Astrocyte (in vitro differentiated cells and primary cell): ENCODE results near the gene PCYOX1L. TPM values are rescaled to one million over a fixed set of nuclear protein-coding genes. Genes with fewer than 3 reads are reported as not detected.

ENCODE experiments used
- DNase-seq: peaks from one replicate; pipeline ENCODE4 v3.0.0-alpha.2; 2010; ENCODE audit warnings: low read depth
- FAIRE-seq: peaks from 2 replicates; lab custom pipeline; 2011; peaks lifted over from hg19 to GRCh38; lab: Jason Lieb, UNC
- H2AFZ ChIP-seq: 2 replicates; pipeline ENCODE4 v1.6.0; 2012; ENCODE audit warnings: low read depth, low read length, inconsistent platforms
- H3K27ac ChIP-seq: 2 replicates; pipeline ENCODE4 v1.5.1; 2011; ENCODE audit warnings: low read depth, low read length, inconsistent platforms
- H3K27me3 ChIP-seq: 2 replicates; pipeline ENCODE4 v1.6.0; 2011; ENCODE audit warnings: low read length, inconsistent platforms; ENCODE audit not compliant: insufficient read depth
- H3K36me3 ChIP-seq: 2 replicates; pipeline ENCODE4 v1.5.1; 2011; ENCODE audit warnings: low read length, inconsistent platforms; ENCODE audit not compliant: insufficient read depth
- H3K4me1 ChIP-seq: 2 replicates; pipeline ENCODE4 v1.5.1; 2011; ENCODE audit warnings: low read length, inconsistent platforms; ENCODE audit not compliant: insufficient read depth
- H3K4me2 ChIP-seq: 2 replicates; pipeline ENCODE4 v1.6.0; 2012; ENCODE audit warnings: low read length, inconsistent platforms
- H3K4me3 ChIP-seq: 2 replicates; pipeline ENCODE4 v1.5.1; 2011; ENCODE audit warnings: low read depth, mild to moderate bottlenecking, low read length, inconsistent platforms; ENCODE audit not compliant: insufficient read depth
- H3K79me2 ChIP-seq: 2 replicates; pipeline ENCODE4 v1.6.0; 2012; ENCODE audit warnings: mild to moderate bottlenecking, low read length, inconsistent platforms; ENCODE audit not compliant: insufficient read depth
- H3K9ac ChIP-seq: 2 replicates; pipeline ENCODE4 v1.6.0; 2012; ENCODE audit warnings: mild to moderate bottlenecking, low read length, inconsistent platforms
- H3K9me3 ChIP-seq: 2 replicates; pipeline ENCODE4 v1.5.1; 2012; ENCODE audit warnings: low read depth, mild to moderate bottlenecking, low read length, inconsistent platforms; ENCODE audit not compliant: insufficient read depth
- H4K20me1 ChIP-seq: 2 replicates; pipeline ENCODE4 v1.6.0; 2012; ENCODE audit warnings: low read length, inconsistent platforms; ENCODE audit not compliant: insufficient read depth
- H3K27ac Mint-ChIP-seq: one replicate; pipeline ENCODE4 v1.8.0; 2021; ENCODE audit warnings: mild to moderate bottlenecking, mixed read lengths; ENCODE audit not compliant: unreplicated experiment
- H3K27me3 Mint-ChIP-seq: one replicate; pipeline ENCODE4 v1.8.0; 2021; ENCODE audit warnings: low read depth, mixed read lengths; ENCODE audit not compliant: unreplicated experiment
- H3K36me3 Mint-ChIP-seq: one replicate; pipeline ENCODE4 v1.8.0; 2021; ENCODE audit warnings: low read depth, mixed read lengths; ENCODE audit not compliant: unreplicated experiment
- H3K4me1 Mint-ChIP-seq: one replicate; pipeline ENCODE4 v1.8.0; 2021; ENCODE audit warnings: low read depth, mixed read lengths; ENCODE audit not compliant: unreplicated experiment
- H3K4me3 Mint-ChIP-seq: one replicate; pipeline ENCODE4 v1.8.0; 2021; ENCODE audit warnings: mild to moderate bottlenecking, moderate library complexity, mixed read lengths; ENCODE audit not compliant: unreplicated experiment
- H3K9me3 Mint-ChIP-seq: one replicate; pipeline ENCODE4 v1.8.0; 2021; ENCODE audit warnings: mild to moderate bottlenecking, mixed read lengths; ENCODE audit not compliant: unreplicated experiment
- EZH2 ChIP-seq: IDR thresholded peaks from 2 replicates; pipeline ENCODE4 v1.6.1; 2012; ENCODE audit warnings: mild to moderate bottlenecking, low read length, inconsistent platforms; ENCODE audit not compliant: insufficient read depth
- total RNA-seq: library from RNA; stranded (reverse); gene quantifications from 2 replicates; pipeline ENCODE4 v1.2.1, GENCODE V29; 2021
- TF ChIP-seq, protein P1 (sequence below): IDR thresholded peaks from 2 replicates; pipeline ENCODE4 v1.5.1; 2011; ENCODE audit warnings: low read depth, mild to moderate bottlenecking, inconsistent platforms, low read length, moderate library complexity; ENCODE audit not compliant: insufficient read depth

Gene PCYOX1L
- total RNA-seq, 1 donor from 2014 or later: 16.6 TPM

DNA sequence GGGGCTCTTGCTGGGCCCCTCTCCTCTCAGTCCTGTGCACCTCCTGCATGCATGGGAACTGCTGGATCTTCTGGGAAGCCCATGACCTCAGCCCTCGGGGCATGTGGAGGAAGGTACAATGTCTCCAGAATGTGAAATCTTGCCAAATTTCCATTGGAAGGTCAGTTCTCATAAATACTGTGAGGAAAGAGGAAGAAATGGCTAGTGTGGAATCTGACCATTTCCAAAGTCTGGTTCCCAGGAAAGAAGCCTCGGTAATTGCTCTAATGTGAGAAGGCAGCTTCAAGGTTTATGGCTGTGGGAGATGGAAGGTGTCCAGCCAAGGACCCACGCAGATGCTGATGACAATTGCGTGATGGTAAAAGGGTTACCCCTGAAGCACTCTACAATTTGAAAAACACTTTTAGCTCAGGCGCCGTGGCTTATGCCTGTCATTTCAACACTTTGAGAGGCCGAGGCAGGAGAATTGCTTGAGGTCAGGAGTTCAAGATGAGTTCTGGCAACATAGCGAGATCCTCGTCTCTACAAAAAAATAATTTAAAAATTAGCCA lies 29.3 kb downstream of the PCYOX1L start:
- Histone ChIP-seq H3K4me1 (peaks cover 16% of the 10 kb centered on the region), H2AFZ (no peak overlapping the region), H3K36me3 (no peaks in the 10 kb centered on the region), H3K9me3 (no peaks in the 10 kb centered on the region), H3K79me2 (no peaks in the 10 kb centered on the region), H3K27me3 (no peaks in the 10 kb centered on the region), H4K20me1 (no peaks in the 10 kb centered on the region), H3K4me2 (no peak overlapping the region), H3K9ac (no peak overlapping the region), H3K4me3 (no peak overlapping the region), H3K27ac (no peak overlapping the region)
- Mint-ChIP-seq H3K27me3 (no peaks in the 10 kb centered on the region), H3K4me3 (no peak overlapping the region), H3K9me3 (no peaks in the 10 kb centered on the region), H3K27ac (peak overlapping the region; percentile 89), H3K4me1 (peaks cover 50% of the 10 kb centered on the region), H3K36me3 (no peaks in the 10 kb centered on the region)
- TF ChIP-seq EZH2: no peak
- TF ChIP-seq, protein P1, sequence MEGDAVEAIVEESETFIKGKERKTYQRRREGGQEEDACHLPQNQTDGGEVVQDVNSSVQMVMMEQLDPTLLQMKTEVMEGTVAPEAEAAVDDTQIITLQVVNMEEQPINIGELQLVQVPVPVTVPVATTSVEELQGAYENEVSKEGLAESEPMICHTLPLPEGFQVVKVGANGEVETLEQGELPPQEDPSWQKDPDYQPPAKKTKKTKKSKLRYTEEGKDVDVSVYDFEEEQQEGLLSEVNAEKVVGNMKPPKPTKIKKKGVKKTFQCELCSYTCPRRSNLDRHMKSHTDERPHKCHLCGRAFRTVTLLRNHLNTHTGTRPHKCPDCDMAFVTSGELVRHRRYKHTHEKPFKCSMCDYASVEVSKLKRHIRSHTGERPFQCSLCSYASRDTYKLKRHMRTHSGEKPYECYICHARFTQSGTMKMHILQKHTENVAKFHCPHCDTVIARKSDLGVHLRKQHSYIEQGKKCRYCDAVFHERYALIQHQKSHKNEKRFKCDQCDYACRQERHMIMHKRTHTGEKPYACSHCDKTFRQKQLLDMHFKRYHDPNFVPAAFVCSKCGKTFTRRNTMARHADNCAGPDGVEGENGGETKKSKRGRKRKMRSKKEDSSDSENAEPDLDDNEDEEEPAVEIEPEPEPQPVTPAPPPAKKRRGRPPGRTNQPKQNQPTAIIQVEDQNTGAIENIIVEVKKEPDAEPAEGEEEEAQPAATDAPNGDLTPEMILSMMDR: no peak
- peak; percentile 46 for DNase-seq
- no peak for FAIRE-seq

DNA sequence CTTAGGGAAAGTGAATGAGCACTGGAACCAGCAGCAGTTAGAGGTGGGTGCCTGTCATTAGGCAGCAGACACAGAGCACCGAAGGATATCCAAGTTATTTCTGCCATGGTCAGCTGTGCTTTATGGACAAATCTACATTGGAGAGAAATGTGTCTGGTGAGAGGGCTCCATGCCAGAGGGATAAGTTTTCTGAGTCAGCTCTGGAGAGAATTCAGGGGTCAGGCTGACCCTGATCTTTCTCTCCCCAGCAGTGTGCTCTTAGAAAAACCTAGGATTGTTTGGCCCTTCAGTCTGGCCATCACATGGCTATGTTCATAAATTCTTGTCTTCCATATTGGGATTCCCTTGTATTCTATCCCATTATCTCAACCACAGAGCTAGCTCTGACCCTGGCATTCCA lies 30.1 kb downstream of the PCYOX1L start:
- TF ChIP-seq EZH2: no peak
- TF ChIP-seq, protein P1: no peak
- H3K27ac ChIP-seq: no peak overlapping the region
- peak overlapping the region; percentile 40 for H3K4me3 Mint-ChIP-seq

DNA sequence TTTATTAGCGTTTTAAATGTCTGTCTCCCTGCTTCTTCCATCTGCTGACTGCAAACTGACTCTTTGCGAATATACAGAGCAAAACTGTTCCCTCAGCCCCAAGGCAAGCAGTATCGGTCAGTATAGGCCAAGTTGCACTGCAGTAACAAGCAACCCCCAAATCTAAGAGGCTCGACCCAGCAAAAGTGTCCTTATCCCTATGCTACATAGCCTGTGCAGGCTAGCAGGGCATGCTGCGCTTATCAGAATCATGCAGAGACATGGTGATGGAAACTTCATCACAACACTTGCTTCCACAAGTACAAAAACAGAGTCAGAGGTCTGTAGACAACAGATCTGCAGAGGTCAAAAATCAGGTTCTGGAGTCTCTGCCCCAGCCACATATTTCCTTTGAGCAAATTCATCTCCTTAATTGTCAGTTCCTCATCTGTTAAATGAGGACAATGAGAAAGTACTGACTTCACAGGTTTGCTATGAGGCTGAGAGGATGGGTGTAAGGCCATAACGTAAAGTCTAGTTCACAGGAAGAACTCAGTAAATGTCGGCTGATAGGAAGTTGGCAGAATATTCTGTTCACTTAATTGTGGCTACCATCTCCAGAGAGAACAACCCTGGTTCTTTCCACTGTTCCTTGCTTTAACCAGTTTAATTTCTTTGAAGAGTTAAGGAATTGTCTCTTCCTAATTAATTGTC lies 30.8 kb downstream of the PCYOX1L start:
- no peaks in the 10 kb centered on the region for H3K36me3 Mint-ChIP-seq
- H3K27ac Mint-ChIP-seq: peak overlapping the region; percentile 89
- H3K79me2 ChIP-seq: no peaks in the 10 kb centered on the region
- H3K27me3 ChIP-seq: no peaks in the 10 kb centered on the region
- peaks cover 47% of the 10 kb centered on the region for H3K4me1 Mint-ChIP-seq
- no peak overlapping the region for H3K4me3 Mint-ChIP-seq
- H3K36me3 ChIP-seq: no peaks in the 10 kb centered on the region
- H3K9ac ChIP-seq: no peak overlapping the region
- no peaks in the 10 kb centered on the region for H3K27me3 Mint-ChIP-seq
- no peaks in the 10 kb centered on the region for H4K20me1 ChIP-seq
- TF ChIP-seq EZH2: no peak
- TF ChIP-seq, protein P1: no peak
- no peak overlapping the region for H3K27ac ChIP-seq
- H3K4me2 ChIP-seq: no peak overlapping the region
- H3K4me1 ChIP-seq: peaks cover 13% of the 10 kb centered on the region
- DNase-seq (no peak), FAIRE-seq (no peak)
- no peak overlapping the region for H2AFZ ChIP-seq
- H3K9me3 Mint-ChIP-seq: peaks cover 2% of the 10 kb centered on the region
- no peaks in the 10 kb centered on the region for H3K9me3 ChIP-seq
- H3K4me3 ChIP-seq: no peak overlapping the region

More for the DNA sequence above, 30.1 kb downstream of the PCYOX1L start:
- Histone ChIP-seq H3K27me3 (no peaks in the 10 kb centered on the region), H3K9ac (no peak overlapping the region), H3K79me2 (no peaks in the 10 kb centered on the region), H2AFZ (no peak overlapping the region), H3K4me1 (peaks cover 17% of the 10 kb centered on the region), H3K4me3 (no peak overlapping the region), H4K20me1 (no peaks in the 10 kb centered on the region), H3K9me3 (no peaks in the 10 kb centered on the region), H3K36me3 (no peaks in the 10 kb centered on the region), H3K4me2 (peak overlapping the region; percentile 26)
- DNase-seq: peak; percentile 58
- Mint-ChIP-seq H3K36me3 (no peaks in the 10 kb centered on the region), H3K9me3 (peaks cover 2% of the 10 kb centered on the region), H3K4me1 (peaks cover 50% of the 10 kb centered on the region), H3K27ac (peak overlapping the region; percentile 89), H3K27me3 (no peaks in the 10 kb centered on the region)
- FAIRE-seq: no peak
